Adipocyte (in vitro differentiated cells): ENCODE data around the gene SOX9.
A peak's percentile ranks its signal among the peaks of the same experiment; 100 is the strongest.

Source experiments
- DNase-seq: peaks from one replicate; pipeline ENCODE4 v3.0.0-alpha.2; 2015; ENCODE audit warnings: low read depth
- H3K27me3 ChIP-seq: replicated peaks from 2 replicates; pipeline ENCODE4 v1.7.0; 2013; ENCODE audit warnings: mild to moderate bottlenecking, low read length, moderate library complexity; ENCODE audit not compliant: control insufficient read depth, insufficient read depth
- H3K36me3 ChIP-seq: 2 replicates; pipeline ENCODE4 v1.7.0; 2013; ENCODE audit warnings: low read length, mild to moderate bottlenecking, moderate library complexity; ENCODE audit not compliant: control insufficient read depth, insufficient read depth, severe bottlenecking
- H3K4me1 ChIP-seq: 2 replicates; pipeline ENCODE4 v1.7.0; 2013; ENCODE audit warnings: mild to moderate bottlenecking, low read length, moderate library complexity; ENCODE audit not compliant: control insufficient read depth, insufficient read depth
- H3K4me3 ChIP-seq: 2 replicates; pipeline ENCODE4 v1.7.0; 2013; ENCODE audit warnings: mild to moderate bottlenecking, low read length, moderate library complexity
- H3K9ac ChIP-seq: 2 replicates; pipeline ENCODE4 v1.7.0; 2013; ENCODE audit warnings: mild to moderate bottlenecking, low read length, moderate library complexity
- H3K9me3 ChIP-seq: 2 replicates; pipeline ENCODE4 v1.7.0; 2013; ENCODE audit warnings: mild to moderate bottlenecking, low read length, moderate library complexity; ENCODE audit not compliant: control insufficient read depth

Gene SOX9

GRCh38 chr17:72120642-72121163 is at the start of gene SOX9:
SOX9 (plus strand) TSS chr17:72121020; CDS start chr17:72121392, 372 bp downstream.
- peak; percentile 90 for DNase-seq
- Histone ChIP-seq H3K27me3 (peaks cover 27% of the 10 kb centered on the region), H3K4me1 (peaks cover 30% of the 10 kb centered on the region), H3K9me3 (no peaks in the 10 kb centered on the region), H3K4me3 (peak within 1 kb of the TSS; percentile 92), H3K36me3 (peaks cover 8% of the 10 kb centered on the region), H3K9ac (peak within 1 kb of the TSS; percentile 90)

- DNase-seq: no peak
- H3K27me3 ChIP-seq: peaks cover 18% of the 10 kb centered on the region
- no peaks in the 10 kb centered on the region for H3K36me3 ChIP-seq
Measured at GRCh38 chr17:72071330-72071729, 49.5 kb upstream of the SOX9 start.

GRCh38 chr17:72075995-72076677 is 44.7 kb upstream of the SOX9 start:
- no peaks in the 10 kb centered on the region for H3K36me3 ChIP-seq
- no peaks in the 10 kb centered on the region for H3K9me3 ChIP-seq
- H3K4me3 ChIP-seq: no peak overlapping the region
- H3K4me1 ChIP-seq: no peaks in the 10 kb centered on the region
- peaks cover 27% of the 10 kb centered on the region for H3K27me3 ChIP-seq
- DNase-seq: no peak
- H3K9ac ChIP-seq: no peak overlapping the region

More at GRCh38 chr17:72071330-72071729, 49.5 kb upstream of the SOX9 start:
- H3K4me3 ChIP-seq: no peak overlapping the region
- no peak overlapping the region for H3K9ac ChIP-seq
- H3K4me1 ChIP-seq: no peaks in the 10 kb centered on the region
- no peaks in the 10 kb centered on the region for H3K9me3 ChIP-seq

- H3K9me3 ChIP-seq: no peaks in the 10 kb centered on the region
- H3K4me1 ChIP-seq: no peaks in the 10 kb centered on the region
- H3K9ac ChIP-seq: no peak overlapping the region
- H3K36me3 ChIP-seq: no peaks in the 10 kb centered on the region
- DNase-seq: no peak
- H3K4me3 ChIP-seq: no peak overlapping the region
- H3K27me3 ChIP-seq: peaks cover 22% of the 10 kb centered on the region
Measured at GRCh38 chr17:72076678-72077030, 44.2 kb upstream of the SOX9 start.

- Histone ChIP-seq H3K4me1 (no peaks in the 10 kb centered on the region), H3K27me3 (peaks cover 28% of the 10 kb centered on the region), H3K36me3 (no peaks in the 10 kb centered on the region), H3K9ac (no peak overlapping the region), H3K4me3 (no peak overlapping the region), H3K9me3 (no peaks in the 10 kb centered on the region)
- DNase-seq: no peak
Measured at GRCh38 chr17:72077326-72077960, 43.4 kb upstream of the SOX9 start.

GRCh38 chr17:72079700-72080099 is 41.1 kb upstream of the SOX9 start:
- H3K4me3 ChIP-seq: no peak overlapping the region
- H3K27me3 ChIP-seq: peaks cover 31% of the 10 kb centered on the region
- DNase-seq: no peak
- no peaks in the 10 kb centered on the region for H3K9me3 ChIP-seq
- no peaks in the 10 kb centered on the region for H3K4me1 ChIP-seq
- H3K36me3 ChIP-seq: no peaks in the 10 kb centered on the region
- H3K9ac ChIP-seq: no peak overlapping the region

GRCh38 chr17:72087876-72088275 is 32.9 kb upstream of the SOX9 start:
- no peak for DNase-seq
- no peak overlapping the region for H3K4me3 ChIP-seq
- H3K9me3 ChIP-seq: no peaks in the 10 kb centered on the region
- H3K9ac ChIP-seq: no peak overlapping the region
- H3K4me1 ChIP-seq: no peaks in the 10 kb centered on the region
- H3K27me3 ChIP-seq: peaks cover 16% of the 10 kb centered on the region
- no peaks in the 10 kb centered on the region for H3K36me3 ChIP-seq

GRCh38 chr17:72089453-72089987 is 31.3 kb upstream of the SOX9 start:
- no peak overlapping the region for H3K9ac ChIP-seq
- no peak for DNase-seq
- H3K36me3 ChIP-seq: no peaks in the 10 kb centered on the region
- no peak overlapping the region for H3K4me3 ChIP-seq
- H3K27me3 ChIP-seq: peaks cover 10% of the 10 kb centered on the region
- H3K9me3 ChIP-seq: no peaks in the 10 kb centered on the region
- no peaks in the 10 kb centered on the region for H3K4me1 ChIP-seq

- no peak overlapping the region for H3K4me3 ChIP-seq
- H3K4me1 ChIP-seq: no peaks in the 10 kb centered on the region
- H3K36me3 ChIP-seq: no peaks in the 10 kb centered on the region
- no peak overlapping the region for H3K9ac ChIP-seq
- H3K27me3 ChIP-seq: peaks cover 10% of the 10 kb centered on the region
- no peak for DNase-seq
- H3K9me3 ChIP-seq: no peaks in the 10 kb centered on the region
Measured at GRCh38 chr17:72090108-72090507, 30.7 kb upstream of the SOX9 start.

GRCh38 chr17:72092710-72093322 is 28.0 kb upstream of the SOX9 start:
- Histone ChIP-seq H3K27me3 (peaks cover 6% of the 10 kb centered on the region), H3K36me3 (no peaks in the 10 kb centered on the region), H3K9ac (no peak overlapping the region), H3K9me3 (no peaks in the 10 kb centered on the region), H3K4me3 (no peak overlapping the region), H3K4me1 (no peaks in the 10 kb centered on the region)
- DNase-seq: no peak

- no peak for DNase-seq
- Histone ChIP-seq H3K9ac (no peak overlapping the region), H3K27me3 (peaks cover 6% of the 10 kb centered on the region), H3K9me3 (no peaks in the 10 kb centered on the region), H3K4me3 (no peak overlapping the region), H3K4me1 (no peaks in the 10 kb centered on the region), H3K36me3 (no peaks in the 10 kb centered on the region)
Measured at GRCh38 chr17:72093707-72094106, 27.1 kb upstream of the SOX9 start.
